Measurements from ENCODE around the gene FFAR2. TPM values are rescaled to one million over a fixed set of nuclear protein-coding genes. Genes with fewer than 3 reads are reported as not detected.
"Not testable (repeated sequence)": the region's sequence is repeated elsewhere in the genome, so short reads cannot be mapped to it uniquely, and the experiment has no call there.

Gene FFAR2
- total and polyA plus RNA-seq, 2 donors (not counting 3 experiments of a cell fraction or from before 2014, with no cell fraction given) = not detected

DNA sequence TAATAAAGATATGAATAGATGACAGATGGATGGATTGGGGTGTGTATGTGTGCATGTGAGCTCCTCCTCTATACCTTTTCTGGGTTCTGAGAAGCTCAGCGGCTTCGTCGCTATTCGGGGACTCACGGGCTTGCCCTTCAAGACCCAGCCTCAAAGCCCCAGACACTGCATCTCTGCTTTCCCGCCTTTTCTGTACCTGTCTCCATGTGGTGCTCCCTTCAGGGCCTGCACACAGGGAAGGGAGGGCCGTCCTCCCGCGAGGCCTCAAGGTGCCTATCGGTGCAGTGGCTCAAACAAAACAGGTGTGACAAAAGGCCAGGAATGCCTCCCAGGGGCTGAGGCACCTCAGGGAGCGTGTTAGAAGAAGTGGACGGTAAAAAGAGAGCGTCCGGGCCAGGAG is 26.0 kb downstream of the FFAR2 start:
- TF ChIP-seq JUN (IDR thresholded peaks at IDR 0.05; ENCODE audit: borderline replicate concordance, insufficient read depth, insufficient read length, low read depth) = no peak
- no peak for TF ChIP-seq MYC (IDR thresholded peaks at IDR 0.05; ENCODE audit: low read depth, low read length)
- TF ChIP-seq, protein P1, sequence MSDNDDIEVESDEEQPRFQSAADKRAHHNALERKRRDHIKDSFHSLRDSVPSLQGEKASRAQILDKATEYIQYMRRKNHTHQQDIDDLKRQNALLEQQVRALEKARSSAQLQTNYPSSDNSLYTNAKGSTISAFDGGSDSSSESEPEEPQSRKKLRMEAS (IDR thresholded peaks at IDR 0.05; ENCODE audit: insufficient read depth, insufficient read length) = no peak
- no peak for TF ChIP-seq POLR2A (IDR thresholded peaks at IDR 0.05; ENCODE audit: low read depth, low read length)
- no peak for TF ChIP-seq POLR2AphosphoS5 (IDR thresholded peaks at IDR 0.05; ENCODE audit: insufficient read depth, low read depth, low read length)
- no peak for TF ChIP-seq EZH2 (IDR thresholded peaks at IDR 0.05; ENCODE audit: borderline replicate concordance, low read depth, low read length, severe bottlenecking)
- TF ChIP-seq, protein P2, sequence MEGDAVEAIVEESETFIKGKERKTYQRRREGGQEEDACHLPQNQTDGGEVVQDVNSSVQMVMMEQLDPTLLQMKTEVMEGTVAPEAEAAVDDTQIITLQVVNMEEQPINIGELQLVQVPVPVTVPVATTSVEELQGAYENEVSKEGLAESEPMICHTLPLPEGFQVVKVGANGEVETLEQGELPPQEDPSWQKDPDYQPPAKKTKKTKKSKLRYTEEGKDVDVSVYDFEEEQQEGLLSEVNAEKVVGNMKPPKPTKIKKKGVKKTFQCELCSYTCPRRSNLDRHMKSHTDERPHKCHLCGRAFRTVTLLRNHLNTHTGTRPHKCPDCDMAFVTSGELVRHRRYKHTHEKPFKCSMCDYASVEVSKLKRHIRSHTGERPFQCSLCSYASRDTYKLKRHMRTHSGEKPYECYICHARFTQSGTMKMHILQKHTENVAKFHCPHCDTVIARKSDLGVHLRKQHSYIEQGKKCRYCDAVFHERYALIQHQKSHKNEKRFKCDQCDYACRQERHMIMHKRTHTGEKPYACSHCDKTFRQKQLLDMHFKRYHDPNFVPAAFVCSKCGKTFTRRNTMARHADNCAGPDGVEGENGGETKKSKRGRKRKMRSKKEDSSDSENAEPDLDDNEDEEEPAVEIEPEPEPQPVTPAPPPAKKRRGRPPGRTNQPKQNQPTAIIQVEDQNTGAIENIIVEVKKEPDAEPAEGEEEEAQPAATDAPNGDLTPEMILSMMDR (IDR thresholded peaks at IDR 0.05; ENCODE audit: extremely low read depth in 1 of 2, insufficient read depth in 1 of 2, low read depth in 1 of 2, low read length in 2 of 2) = no peak
- no peak for TF ChIP-seq FOS (IDR thresholded peaks at IDR 0.05; ENCODE audit: borderline replicate concordance, insufficient read depth, low read length)
- TF ChIP-seq GATA2 (IDR thresholded peaks at IDR 0.05; ENCODE audit: insufficient read depth, insufficient read length, low read depth, low read length) = no peak

DNA sequence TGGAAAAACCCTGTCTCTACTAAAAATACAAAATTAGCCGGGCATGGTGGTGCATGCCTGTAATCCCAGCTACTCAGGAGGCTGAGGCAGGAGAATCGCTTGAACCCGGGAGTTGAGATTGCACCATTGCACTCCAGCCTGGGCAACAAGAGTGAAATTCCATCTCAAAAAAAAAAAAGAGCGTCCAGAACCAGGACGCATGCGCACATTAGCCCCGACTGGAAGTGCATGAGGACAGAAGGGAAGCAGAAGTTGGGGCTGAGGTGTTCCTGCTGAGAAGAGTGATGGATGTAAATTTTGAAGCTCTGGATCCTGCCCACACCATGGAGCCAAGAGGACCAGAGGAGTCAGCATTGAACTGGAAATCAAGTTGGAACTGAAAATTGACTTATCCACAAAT is 26.5 kb downstream of the FFAR2 start:
- POLR2A ChIA-PET; CTCF ChIA-PET; H3K9me3 ChIP-seq (replicated peaks; ENCODE audit: control insufficient read depth, insufficient read depth, low read length); H4K20me1 ChIP-seq (replicated peaks; ENCODE audit: control insufficient read depth, extremely low read depth, insufficient read depth, low read length); DNase-seq (ENCODE audit: low read depth, low spot score); dilution Hi-C loops (cut with MboI; ENCODE audit: extremely low pct_ligation_motif_present, low sequenced_read_pairs); H3K36me3 ChIP-seq (ENCODE audit: control insufficient read depth in 2 of 2, extremely low read depth in 1 of 2, insufficient read depth in 2 of 2, low read length in 2 of 2); H3K9ac ChIP-seq (replicated peaks; ENCODE audit: extremely low read depth, insufficient read depth, low read length); H3K4me3 ChIP-seq (replicated peaks in 1 of 3; ENCODE audit: insufficient read depth in 1 of 3, low read depth in 1 of 3, low read length in 3 of 3); FAIRE-seq; H3K27ac ChIP-seq (ENCODE audit: insufficient read depth, low read depth, low read length); BruUV-seq (replicated peaks); H2AFZ ChIP-seq (ENCODE audit: low read depth, low read length); H3K9me1 ChIP-seq (replicated peaks; ENCODE audit: control insufficient read depth, extremely low read depth, insufficient read depth, low read length); intact Hi-C loops (cut with micrococcal nuclease); H3K27me3 ChIP-seq (ENCODE audit: control insufficient read depth in 2 of 2, insufficient read depth in 2 of 2, low read length in 2 of 2); H3K4me2 ChIP-seq (ENCODE audit: insufficient read depth, low read length); H3K4me1 ChIP-seq (ENCODE audit: control insufficient read depth, extremely low read depth, insufficient read depth, low read length); H3K79me2 ChIP-seq (ENCODE audit: control insufficient read depth, insufficient read depth, low read length): not testable (repeated sequence)

More for the DNA sequence above, 26.0 kb downstream of the FFAR2 start:
- no peak overlapping the region for H3K4me3 ChIP-seq (replicated peaks in 1 of 3; ENCODE audit: insufficient read depth in 1 of 3, low read depth in 1 of 3, low read length in 3 of 3)
- POLR2A ChIA-PET = no interaction called here
- H3K36me3 ChIP-seq (ENCODE audit: control insufficient read depth in 2 of 2, extremely low read depth in 1 of 2, insufficient read depth in 2 of 2, low read length in 2 of 2) = no peaks in the 10 kb centered on the region
- dilution Hi-C loops (cut with MboI; ENCODE audit: extremely low pct_ligation_motif_present, low sequenced_read_pairs) = no loop called here
- H3K9me3 ChIP-seq (replicated peaks; ENCODE audit: control insufficient read depth, insufficient read depth, low read length) = no peaks in the 10 kb centered on the region
- H3K79me2 ChIP-seq (ENCODE audit: control insufficient read depth, insufficient read depth, low read length) = no peaks in the 10 kb centered on the region
- BruUV-seq (replicated peaks) = no TSS peak
- no peaks in the 10 kb centered on the region for H3K27me3 ChIP-seq (ENCODE audit: control insufficient read depth in 2 of 2, insufficient read depth in 2 of 2, low read length in 2 of 2)
- H4K20me1 ChIP-seq (replicated peaks; ENCODE audit: control insufficient read depth, extremely low read depth, insufficient read depth, low read length) = no peaks in the 10 kb centered on the region
- DNase-seq (ENCODE audit: low read depth, low spot score) (no peak), FAIRE-seq (no peak)
- H2AFZ ChIP-seq (ENCODE audit: low read depth, low read length) = no peak overlapping the region
- no peaks in the 10 kb centered on the region for H3K4me1 ChIP-seq (ENCODE audit: control insufficient read depth, extremely low read depth, insufficient read depth, low read length)
- H3K9ac ChIP-seq (replicated peaks; ENCODE audit: extremely low read depth, insufficient read depth, low read length) = no peak overlapping the region
- H3K4me2 ChIP-seq (ENCODE audit: insufficient read depth, low read length) = no peak overlapping the region
- intact Hi-C loops (cut with micrococcal nuclease) = no loop called here
- H3K27ac ChIP-seq (ENCODE audit: insufficient read depth, low read depth, low read length) = no peak overlapping the region
- CTCF ChIA-PET = interaction anchor here (0.7 kb wide), 1 partner anchor 14 kb away, joined by 3 read pairs; no protein-coding TSS in a partner anchor
- no peaks in the 10 kb centered on the region for H3K9me1 ChIP-seq (replicated peaks; ENCODE audit: control insufficient read depth, extremely low read depth, insufficient read depth, low read length)
